Measurements from ENCODE around the gene THSD4. TPM values are rescaled to one million over a fixed set of nuclear protein-coding genes. Genes with fewer than 3 reads are reported as not detected.

THSD4 gene
- total and polyA plus RNA-seq, 2 of the 4 experiments (the other 2 are of a cell fraction): 25.5 to 31.1 TPM

DNA sequence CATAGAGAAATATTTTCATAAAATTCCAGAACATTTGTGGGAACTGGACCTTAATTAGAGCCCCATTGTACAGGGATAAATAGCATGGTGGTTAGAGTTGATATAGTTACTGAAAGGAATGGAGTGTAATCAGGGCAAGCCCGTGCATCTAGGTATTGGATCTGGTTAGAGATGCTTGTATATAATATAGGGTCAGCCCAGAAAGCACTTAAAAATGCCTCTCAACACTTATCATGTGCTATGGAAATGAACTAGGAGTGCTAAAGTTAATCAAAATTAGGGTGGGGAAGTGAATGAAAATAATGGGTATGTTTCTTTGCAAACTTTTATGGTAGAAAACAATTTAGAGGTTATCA lies 386.8 kb downstream of the THSD4 start:
- Histone ChIP-seq H2BK5ac (ENCODE audit: low read depth, low read length, poor library complexity, severe bottlenecking) (no peak overlapping the region), H3K4ac (ENCODE audit: low read depth, low read length) (no peak overlapping the region), H3K56ac (ENCODE audit: extremely low read depth, insufficient read depth, low read length) (no peak overlapping the region), H2BK15ac (ENCODE audit: low read depth, low read length) (no peak overlapping the region), H2BK120ac (ENCODE audit: low read depth, low read length) (no peak overlapping the region), H4K91ac (ENCODE audit: insufficient read depth, low read depth, low read length) (no peak overlapping the region), H3K27ac (ENCODE audit: insufficient read depth, low read length) (no peak overlapping the region), H2BK20ac (ENCODE audit: low read depth, low read length) (no peak overlapping the region), H3K14ac (replicated peaks; ENCODE audit: low read depth, low read length) (no peak overlapping the region), H4K20me1 (ENCODE audit: insufficient read depth, low read length) (peaks cover 5% of the 10 kb centered on the region; the same call in 1 of the 2 replicates), H3K4me3 (ENCODE audit: insufficient read depth, low read depth, low read length) (no peak overlapping the region), H4K5ac (ENCODE audit: low read depth, low read length) (no peak overlapping the region), H3K9me1 (ENCODE audit: insufficient read depth, low read length) (no peaks in the 10 kb centered on the region), H3K18ac (ENCODE audit: low read depth, low read length) (no peak overlapping the region), H3K4me1 (ENCODE audit: control insufficient read depth, insufficient read depth, low read length) (peaks cover 3% of the 10 kb centered on the region; the same call in 1 of the 2 replicates), H3K79me1 (ENCODE audit: low read depth in 1 of 2, low read length in 2 of 2) (peaks cover 5 to 10% of the 10 kb centered on the region in 2 experiments; a peak in 1 of 4 replicates), H3K4me2 (ENCODE audit: low read depth, low read length) (no peak overlapping the region), H2AK5ac (ENCODE audit: low read depth, low read length) (no peak overlapping the region), H3K9ac (ENCODE audit: low read depth, low read length) (no peak overlapping the region), H3K27me3 (ENCODE audit: control insufficient read depth, insufficient read depth, low read length) (no peaks in the 10 kb centered on the region), H3K9me3 (ENCODE audit: control insufficient read depth, insufficient read depth, low read length) (no peaks in the 10 kb centered on the region), H2AK9ac (replicated peaks; ENCODE audit: low read depth, low read length, poor library complexity) (no peak overlapping the region), H3K36me3 (ENCODE audit: control insufficient read depth, insufficient read depth, low read length) (0 out of 2 replicates have a peak, but pooled peaks cover 2% of the 10 kb centered on the region), H4K8ac (ENCODE audit: low read depth in 2 of 2, low read length in 2 of 2) (no peak overlapping the region), H2AFZ (replicated peaks; ENCODE audit: low read length, poor library complexity) (no peak overlapping the region), H3K23ac (ENCODE audit: low read depth, low read length) (no peak overlapping the region)
- in situ Hi-C loops (cut with MboI; ENCODE audit: low sequenced_read_pairs): no loop called here
- BruUV-seq (replicated peaks): no TSS peak
- no peak for ATAC-seq (ENCODE audit: low read depth)
- ChIA-PET CTCF (no interaction called here), POLR2A (ENCODE audit: unreplicated experiment) (no interaction called here)
- WGBS, 2 experiments (ENCODE audit: extremely low coverage in 2 of 2, insufficient read length in 1 of 2): no CpG with 5 or more reads among the region's 1 CpG
- TF ChIP-seq, protein P1, sequence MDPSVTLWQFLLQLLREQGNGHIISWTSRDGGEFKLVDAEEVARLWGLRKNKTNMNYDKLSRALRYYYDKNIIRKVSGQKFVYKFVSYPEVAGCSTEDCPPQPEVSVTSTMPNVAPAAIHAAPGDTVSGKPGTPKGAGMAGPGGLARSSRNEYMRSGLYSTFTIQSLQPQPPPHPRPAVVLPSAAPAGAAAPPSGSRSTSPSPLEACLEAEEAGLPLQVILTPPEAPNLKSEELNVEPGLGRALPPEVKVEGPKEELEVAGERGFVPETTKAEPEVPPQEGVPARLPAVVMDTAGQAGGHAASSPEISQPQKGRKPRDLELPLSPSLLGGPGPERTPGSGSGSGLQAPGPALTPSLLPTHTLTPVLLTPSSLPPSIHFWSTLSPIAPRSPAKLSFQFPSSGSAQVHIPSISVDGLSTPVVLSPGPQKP (IDR thresholded peaks at IDR 0.05; ENCODE audit: borderline replicate concordance, low read depth, low read length): no peak
- TF ChIP-seq NFE2L2 (IDR thresholded peaks at IDR 0.05; ENCODE audit: low read depth, low read length) (no peak), CHD1 (IDR thresholded peaks at IDR 0.05; ENCODE audit: low read depth, low read length) (no peak)
- dilution Hi-C loops (cut with HindIII; ENCODE audit: low sequenced_read_pairs, unreplicated experiment): no loop called here
- intact Hi-C loops (cut with micrococcal nuclease): no loop called here
- no peak for DNase-seq

Data from IMR-90 (cell line).